ENCODE measurements around the gene TNRC6A. TPM values are rescaled to one million over a fixed set of nuclear protein-coding genes. Genes with fewer than 3 reads are reported as not detected.

Gene TNRC6A
- total and polyA plus RNA-seq, 4 experiments from 2014 or later: 0.88 to 103 (median 63.3) TPM

- no peak overlapping the region for H3K27ac ChIP-seq (ENCODE audit: low read depth, low read length)
- no peaks in the 10 kb centered on the region for H3K36me3 ChIP-seq (ENCODE audit: insufficient read depth, low read length)
- H3K27ac Mint-ChIP-seq: no peak overlapping the region
- H3K27me3 Mint-ChIP-seq: no peaks in the 10 kb centered on the region
- no peaks in the 10 kb centered on the region for H3K27me3 ChIP-seq (ENCODE audit: insufficient read depth, low read length)
- no peaks in the 10 kb centered on the region for H3K4me1 Mint-ChIP-seq
- no peak for DNase-seq
- H3K36me3 Mint-ChIP-seq: no peaks in the 10 kb centered on the region
- H3K4me3 Mint-ChIP-seq: no peak overlapping the region
- POLR2A ChIA-PET (ENCODE audit: partially characterized antibody): no interaction called here
- CTCF ChIA-PET (ENCODE audit: partially characterized antibody): no interaction called here
- intact Hi-C loops (cut with micrococcal nuclease): no loop called here
- H3K4me1 ChIP-seq (ENCODE audit: insufficient read depth, low read length): no peaks in the 10 kb centered on the region
- H3K9me3 Mint-ChIP-seq: peaks cover 0 to 2% (median 0%) of the 10 kb centered on the region in 8 donors
- H3K4me3 ChIP-seq (ENCODE audit: low read length in 2 of 2): no peak overlapping the region
- no peaks in the 10 kb centered on the region for H3K9me3 ChIP-seq (ENCODE audit: control insufficient read depth in 1 of 2, low read length in 2 of 2)
Observed at GRCh38 chr16:24873028-24873427, 143.6 kb downstream of the TNRC6A start.

- Mint-ChIP-seq H3K27me3 (peaks cover 0 to 1% of the 10 kb centered on the region in 2 donors), H3K27ac (no peak overlapping the region), H3K4me1 (no peaks in the 10 kb centered on the region), H3K36me3 (no peaks in the 10 kb centered on the region), H3K4me3 (no peak overlapping the region), H3K9me3 (peaks cover 0 to 8% (median 0%) of the 10 kb centered on the region in 8 donors)
- H3K9me3 ChIP-seq (ENCODE audit: control insufficient read depth in 1 of 2, low read length in 2 of 2): no peaks in the 10 kb centered on the region
- ChIA-PET CTCF (ENCODE audit: partially characterized antibody) (no interaction called here), POLR2A (ENCODE audit: partially characterized antibody) (no interaction called here)
- no peak overlapping the region for H3K4me3 ChIP-seq (ENCODE audit: low read length in 2 of 2)
- no peak overlapping the region for H3K27ac ChIP-seq (ENCODE audit: low read depth, low read length)
- H3K36me3 ChIP-seq (ENCODE audit: insufficient read depth, low read length): no peaks in the 10 kb centered on the region
- intact Hi-C loops (cut with micrococcal nuclease): no loop called here
- no peak for DNase-seq
- H3K4me1 ChIP-seq (ENCODE audit: insufficient read depth, low read length): no peaks in the 10 kb centered on the region
- H3K27me3 ChIP-seq (ENCODE audit: insufficient read depth, low read length): no peaks in the 10 kb centered on the region
Observed at GRCh38 chr16:24875466-24875865, 146.0 kb downstream of the TNRC6A start.

Other genes with a start within 250 kb of the TNRC6A start
- 100 to 1,000 TPM in 1 of 2 experiments, 10 to 100 TPM in 1; 92.6 to 102 TPM for gene RBBP6, start 190.1 kb upstream of the TNRC6A start, total RNA-seq
- 10 to 100 TPM; 26.4 to 30.0 TPM for gene RBBP6, start 190.1 kb upstream of the TNRC6A start, polyA plus RNA-seq
- gene SLC5A11, start 116.3 kb downstream of the TNRC6A start, total RNA-seq: under 1 TPM; 0.19 to 0.70 TPM
- gene SLC5A11, start 116.3 kb downstream of the TNRC6A start, polyA plus RNA-seq: not detected

Data from CD4-positive, alpha-beta memory T cell (primary cell).